H9 (cell line): Measurements from ENCODE around the gene HMGA1. TPM values are rescaled to one million over a fixed set of nuclear protein-coding genes. Genes with fewer than 3 reads are reported as not detected.

Experiments
- DNase-seq: peaks from one replicate; pipeline ENCODE4 v3.0.0-alpha.2; 2017
- H2AFZ ChIP-seq: one replicate; pipeline ENCODE4 v1.6.1; 2013; ENCODE audit warnings: mild to moderate bottlenecking, low read length, control low read depth, moderate library complexity
- H2AK5ac ChIP-seq: 2 replicates; pipeline ENCODE4 v1.6.1; 2013; ENCODE audit warnings: low read length, control low read depth, mixed read lengths; ENCODE audit not compliant: insufficient read length
- H2BK120ac ChIP-seq: one replicate; pipeline ENCODE4 v1.6.1; 2013; ENCODE audit warnings: low read depth, mild to moderate bottlenecking, low read length, control low read depth, inconsistent platforms; ENCODE audit not compliant: poor library complexity, severe bottlenecking
- H2BK12ac ChIP-seq: 2 replicates; pipeline ENCODE4 v1.6.1; 2013; ENCODE audit warnings: low read length, control low read depth, mixed read lengths, low read depth; ENCODE audit not compliant: insufficient read length
- H2BK15ac ChIP-seq: 2 replicates; pipeline ENCODE4 v1.6.1; 2013; ENCODE audit warnings: low read depth, low read length, control low read depth
- H2BK20ac ChIP-seq: one replicate; pipeline ENCODE4 v1.6.1; 2013; ENCODE audit warnings: low read depth, mild to moderate bottlenecking, low read length, control low read depth, inconsistent platforms; ENCODE audit not compliant: poor library complexity, severe bottlenecking
- H2BK5ac ChIP-seq: 2 replicates; pipeline ENCODE4 v1.6.1; 2013; ENCODE audit warnings: low read length, control low read depth, mixed read lengths; ENCODE audit not compliant: insufficient read length
- H3K14ac ChIP-seq: 2 replicates; pipeline ENCODE4 v1.6.1; 2013; ENCODE audit warnings: low read length, control low read depth; ENCODE audit not compliant: insufficient read depth
- H3K18ac ChIP-seq: 2 replicates; pipeline ENCODE4 v1.6.1; 2013; ENCODE audit warnings: low read depth, mild to moderate bottlenecking, mixed read lengths, low read length, control low read depth; ENCODE audit not compliant: insufficient read length
- H3K23ac ChIP-seq: 2 replicates; pipeline ENCODE4 v1.6.1; 2013; ENCODE audit warnings: low read length, control low read depth, mixed read lengths, low read depth; ENCODE audit not compliant: insufficient read length
- H3K23me2 ChIP-seq: 2 replicates; pipeline ENCODE4 v1.6.1; 2013; ENCODE audit warnings: low read depth, mild to moderate bottlenecking, mixed read lengths, low read length, control low read depth; ENCODE audit not compliant: insufficient read length, poor library complexity, severe bottlenecking
- H3K27ac ChIP-seq: 2 replicates; pipeline ENCODE4 v1.5.1; 2013; ENCODE audit warnings: low read length, control low read depth, mixed read lengths, low read depth; ENCODE audit not compliant: insufficient read length
- H3K27me3 ChIP-seq: 2 replicates; pipeline ENCODE4 v1.6.1; 2013; ENCODE audit warnings: low read length, control low read depth, inconsistent platforms; ENCODE audit not compliant: insufficient read depth
- H3K4ac ChIP-seq: 2 replicates; pipeline ENCODE4 v1.6.1; 2013; ENCODE audit warnings: low read depth, mild to moderate bottlenecking, control low read depth, inconsistent platforms, low read length, moderate library complexity
- H3K4me1 ChIP-seq: 2 replicates; pipeline ENCODE4 v1.6.1; 2013; ENCODE audit warnings: low read length, control low read depth, inconsistent platforms; ENCODE audit not compliant: insufficient read depth
- H3K4me2 ChIP-seq: 2 replicates; pipeline ENCODE4 v1.6.1; 2013; ENCODE audit warnings: low read length, control low read depth, mixed read lengths; ENCODE audit not compliant: insufficient read length, insufficient read depth
- H3K56ac ChIP-seq: 2 replicates; pipeline ENCODE4 v1.6.1; 2013; ENCODE audit warnings: low read depth, mild to moderate bottlenecking, mixed read lengths, low read length, control low read depth; ENCODE audit not compliant: insufficient read length
- H3K79me1 ChIP-seq: 2 replicates; pipeline ENCODE4 v1.6.1; 2013; ENCODE audit warnings: low read depth, mild to moderate bottlenecking, moderate library complexity, low read length, control low read depth, inconsistent platforms; ENCODE audit not compliant: insufficient read depth, poor library complexity, severe bottlenecking
- H3K79me2 ChIP-seq: 2 replicates; pipeline ENCODE4 v1.6.1; 2013; ENCODE audit warnings: low read length, control low read depth, inconsistent platforms; ENCODE audit not compliant: insufficient read depth
- H3K9ac ChIP-seq: 2 replicates; pipeline ENCODE4 v1.6.1; 2013; ENCODE audit warnings: low read length, control low read depth, mixed read lengths; ENCODE audit not compliant: insufficient read length; ENCODE audit errors: extremely low read depth
- H3K9me3 ChIP-seq: one replicate; pipeline ENCODE4 v1.6.1; 2013; ENCODE audit warnings: low read depth, low read length, inconsistent platforms; ENCODE audit not compliant: control insufficient read depth
- H3T11ph ChIP-seq: one replicate; pipeline ENCODE4 v1.6.1; 2013; ENCODE audit warnings: mild to moderate bottlenecking, low read length, control low read depth, inconsistent platforms
- H4K20me1 ChIP-seq: one replicate; pipeline ENCODE4 v1.6.1; 2013; ENCODE audit not compliant: control insufficient read depth, insufficient read length, insufficient read depth
- H4K5ac ChIP-seq: 2 replicates; pipeline ENCODE4 v1.6.1; 2013; ENCODE audit warnings: low read depth, mild to moderate bottlenecking, mixed read lengths, low read length, control low read depth; ENCODE audit not compliant: insufficient read length
- H4K8ac ChIP-seq: replicated peaks from 2 replicates; pipeline ENCODE4 v1.6.1; 2013; ENCODE audit warnings: low read length, control low read depth, mixed read lengths, low read depth; ENCODE audit not compliant: insufficient read length
- H4K91ac ChIP-seq: 2 replicates; pipeline ENCODE4 v1.6.1; 2013; ENCODE audit warnings: low read depth, mild to moderate bottlenecking, moderate library complexity, mixed read lengths, low read length, control low read depth; ENCODE audit not compliant: insufficient read length
- H3K27ac Mint-ChIP-seq, 3 experiments: 2 replicates in 2 of 3; 3 replicates in 1 of 3; pipeline ENCODE4 v1.8.0; 2020 to 2021; ENCODE audit warnings: mixed read lengths in 3 of 3, mild to moderate bottlenecking in 1 of 3, moderate library complexity in 1 of 3
- H3K27me3 Mint-ChIP-seq: 2 replicates; pipeline ENCODE4 v1.8.0; 2021; ENCODE audit warnings: low read depth, mild to moderate bottlenecking, moderate library complexity, mixed read lengths
- H3K36me3 Mint-ChIP-seq, 3 experiments: 2 replicates in 2 of 3; 3 replicates in 1 of 3; pipeline ENCODE4 v1.8.0; 2020 to 2021; ENCODE audit warnings: low read depth in 3 of 3, mixed read lengths in 3 of 3; ENCODE audit not compliant: insufficient read depth in 1 of 3
- H3K4me1 Mint-ChIP-seq, 2 experiments: 2 replicates each; pipeline ENCODE4 v1.8.0; 2020; ENCODE audit warnings: mixed read lengths in 2 of 2
- H3K4me3 Mint-ChIP-seq, 2 experiments: 2 replicates in 1 of 2; 3 replicates in 1 of 2; pipeline ENCODE4 v1.8.0; 2020 to 2021; ENCODE audit warnings: mild to moderate bottlenecking in 2 of 2, mixed read lengths in 2 of 2, moderate library complexity in 1 of 2
- H3K9me3 Mint-ChIP-seq, 2 experiments: 2 replicates in 1 of 2; 3 replicates in 1 of 2; pipeline ENCODE4 v1.8.0; 2020; ENCODE audit warnings: mild to moderate bottlenecking in 2 of 2, mixed read lengths in 2 of 2, moderate library complexity in 1 of 2
- WGBS: extraction: QIAGEN DNeasy Blood & Tissue Kit; methylation state at CpG from one replicate; pipeline ENCODE4 v1.1.7; 2013; ENCODE audit warnings: missing lambda C conversion rate, low lambda C conversion rate, mixed read lengths; ENCODE audit not compliant: insufficient read length; ENCODE audit errors: extremely low coverage; 5-methylcytosine and 5-hydroxymethylcytosine counted together
- total RNA-seq: library from RNA; stranded (reverse); gene quantifications from 2 replicates; pipeline ENCODE4 v1.2.1, GENCODE V29; 2021
- TF ChIP-seq, protein P1 (sequence below): fragments of 200-600 bp; sonication (generic); conservative IDR thresholded peaks from 3 replicates; pipeline ENCODE4 v1.8.0; 2021; ENCODE audit warnings: antibody characterized with exemption, mild to moderate bottlenecking

The HMGA1 gene
- total RNA-seq, 1 experiment from 2014 or later, result 2,116 TPM

DNA sequence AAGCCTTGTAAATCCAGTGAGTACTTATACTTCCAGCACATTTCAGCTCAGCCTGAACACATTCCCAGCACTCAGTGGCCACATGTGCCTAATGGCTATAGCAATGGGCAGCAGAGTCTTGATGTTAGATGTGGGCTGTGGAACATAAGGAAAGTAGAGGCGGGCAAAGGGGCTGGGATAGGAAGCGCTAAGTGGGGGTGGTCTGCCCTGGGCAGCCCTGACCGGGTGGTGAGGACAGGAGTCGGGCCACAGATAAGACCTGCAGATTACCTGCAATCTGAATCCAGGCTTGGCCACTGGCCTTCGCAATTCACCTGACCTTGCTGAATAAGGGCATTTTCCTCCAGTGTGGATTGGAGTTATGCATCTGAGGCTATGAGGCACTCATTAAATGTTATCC, 11.1 kb upstream of the HMGA1 start:
- Histone ChIP-seq H3K23me2 (no peaks in the 10 kb centered on the region), H4K5ac (no peak overlapping the region), H3K79me1 (no peaks in the 10 kb centered on the region), H2BK12ac (no peak overlapping the region), H2BK5ac (no peak overlapping the region), H2AK5ac (no peak overlapping the region), H3K27ac (no peak overlapping the region), H3K79me2 (no peaks in the 10 kb centered on the region), H2BK20ac (no peak overlapping the region), H3K9ac (no peak overlapping the region), H3K9me3 (no peaks in the 10 kb centered on the region), H3T11ph (no peak overlapping the region), H4K8ac (no peak overlapping the region), H3K18ac (no peak overlapping the region), H3K23ac (no peak overlapping the region), H3K4ac (no peak overlapping the region), H3K4me2 (no peak overlapping the region), H4K20me1 (no peaks in the 10 kb centered on the region), H3K27me3 (no peaks in the 10 kb centered on the region), H3K56ac (no peak overlapping the region), H3K4me1 (peaks cover 15% of the 10 kb centered on the region; the same call in 1 of the 2 replicates), H4K91ac (no peak overlapping the region), H2AFZ (no peak overlapping the region), H3K14ac (no peak overlapping the region), H2BK15ac (0 out of 2 replicates have a peak overlapping the region, but pooled peaks have one; percentile 61), H2BK120ac (no peak overlapping the region)
- H3K9me3 Mint-ChIP-seq, result no peaks in the 10 kb centered on the region
- H3K4me1 Mint-ChIP-seq, result peaks cover 40 to 44% of the 10 kb centered on the region in 2 experiments
- no CpG with 5 or more reads among the region's 5 CpGs for WGBS
- no peak overlapping the region for H3K4me3 Mint-ChIP-seq
- TF ChIP-seq, protein P1, sequence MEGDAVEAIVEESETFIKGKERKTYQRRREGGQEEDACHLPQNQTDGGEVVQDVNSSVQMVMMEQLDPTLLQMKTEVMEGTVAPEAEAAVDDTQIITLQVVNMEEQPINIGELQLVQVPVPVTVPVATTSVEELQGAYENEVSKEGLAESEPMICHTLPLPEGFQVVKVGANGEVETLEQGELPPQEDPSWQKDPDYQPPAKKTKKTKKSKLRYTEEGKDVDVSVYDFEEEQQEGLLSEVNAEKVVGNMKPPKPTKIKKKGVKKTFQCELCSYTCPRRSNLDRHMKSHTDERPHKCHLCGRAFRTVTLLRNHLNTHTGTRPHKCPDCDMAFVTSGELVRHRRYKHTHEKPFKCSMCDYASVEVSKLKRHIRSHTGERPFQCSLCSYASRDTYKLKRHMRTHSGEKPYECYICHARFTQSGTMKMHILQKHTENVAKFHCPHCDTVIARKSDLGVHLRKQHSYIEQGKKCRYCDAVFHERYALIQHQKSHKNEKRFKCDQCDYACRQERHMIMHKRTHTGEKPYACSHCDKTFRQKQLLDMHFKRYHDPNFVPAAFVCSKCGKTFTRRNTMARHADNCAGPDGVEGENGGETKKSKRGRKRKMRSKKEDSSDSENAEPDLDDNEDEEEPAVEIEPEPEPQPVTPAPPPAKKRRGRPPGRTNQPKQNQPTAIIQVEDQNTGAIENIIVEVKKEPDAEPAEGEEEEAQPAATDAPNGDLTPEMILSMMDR, result no peak
- peak overlapping the region in 1 of 3 experiments; percentile 39; a peak in 1 of 7 replicates for H3K27ac Mint-ChIP-seq
- DNase-seq, result no peak
- no peaks in the 10 kb centered on the region for H3K36me3 Mint-ChIP-seq
- peaks cover 2% of the 10 kb centered on the region for H3K27me3 Mint-ChIP-seq
